GM12878 (cell line): Measurements from ENCODE around the gene OSBPL10. TPM values are rescaled to one million over a fixed set of nuclear protein-coding genes. Genes with fewer than 3 reads are reported as not detected.

Experiments
- ATAC-seq: fragments of 200-7000 bp; cut with Tn5 transposase; 3 replicates; pipeline ENCODE4 v1.9.1; 2020; ENCODE audit warnings: mild to moderate bottlenecking, moderate library complexity
- BruUV-seq: library from RNA; stranded (reverse); fragments of 400-500 nt; replicated peaks from 2 replicates; lab custom pipeline; 2021; lab: Mats Ljungman, UMichigan
- CTCF ChIA-PET: fragments of 300-600 bp; sonication (Branson Sonifier 250); formaldehyde crosslinking; extraction: SDS; loops from one replicate; lab custom pipeline; 2021; ENCODE audit warnings: inconsistent platforms; lab: Yijun Ruan, JAX
- POLR2A ChIA-PET: fragments of 350-600 bp; formaldehyde crosslinking; extraction: SDS; loops from one replicate; lab custom pipeline; 2021; ENCODE audit warnings: inconsistent platforms; lab: Charles Lee
- RAD21 ChIA-PET: fragments of 300-600 bp; sonication (Branson Sonifier 250); formaldehyde crosslinking; loops from one replicate; lab custom pipeline; 2023; ENCODE audit warnings: antibody characterized with exemption; ENCODE audit not compliant: unreplicated experiment; lab: Charles Lee
- SMC1A ChIA-PET: fragments of 300-600 bp; sonication (Branson Sonifier 250); formaldehyde crosslinking; loops from one replicate; lab custom pipeline; 2023; ENCODE audit not compliant: unreplicated experiment, uncharacterized antibody; lab: Charles Lee
- DNase-seq: peaks from one replicate; pipeline ENCODE4 v3.0.0-alpha.2; 2011; ENCODE audit warnings: low read depth, low spot score
- FAIRE-seq: peaks from 3 replicates; lab custom pipeline; 2011; peaks lifted over from hg19 to GRCh38; lab: Jason Lieb, UNC
- H2AFZ ChIP-seq: 2 replicates; pipeline ENCODE4 v1.6.0; 2011; ENCODE audit warnings: low read depth, low read length, control low read depth; ENCODE audit not compliant: control insufficient read depth
- H3K27ac ChIP-seq: 2 replicates; pipeline ENCODE4 v1.5.1; 2011; ENCODE audit warnings: control low read depth; ENCODE audit not compliant: control insufficient read depth, insufficient read depth
- H3K27me3 ChIP-seq, 2 experiments: replicated peaks in 1 of 2; 2 replicates each; pipeline versions ENCODE4 v1.6.0 to v1.6.1; 2011; ENCODE audit warnings: low read length in 1 of 2; ENCODE audit not compliant: control insufficient read depth in 2 of 2, insufficient read depth in 2 of 2
- H3K36me3 ChIP-seq, 2 experiments: 2 replicates each; pipeline ENCODE4 v1.5.1; 2011; ENCODE audit warnings: low read length in 1 of 2; ENCODE audit not compliant: control insufficient read depth in 2 of 2, insufficient read depth in 2 of 2
- H3K4me1 ChIP-seq: 2 replicates; pipeline ENCODE4 v1.6.1; 2011; ENCODE audit warnings: mild to moderate bottlenecking, low read length, moderate library complexity, mixed read lengths; ENCODE audit not compliant: control insufficient read depth, insufficient read depth
- H3K4me2 ChIP-seq: 2 replicates; pipeline ENCODE4 v1.6.0; 2011; ENCODE audit warnings: control low read depth; ENCODE audit not compliant: control insufficient read depth, insufficient read depth
- H3K4me3 ChIP-seq: fragments of 200-600 bp; sonication (generic); 2 replicates; pipeline ENCODE4 v1.5.1; 2016
- H3K79me2 ChIP-seq: 2 replicates; pipeline ENCODE4 v1.6.0; 2011; ENCODE audit warnings: low read length; ENCODE audit not compliant: control insufficient read depth, insufficient read depth
- H3K9ac ChIP-seq: 2 replicates; pipeline ENCODE4 v1.8.0; 2011; ENCODE audit warnings: low read length, control low read depth, mixed read lengths; ENCODE audit not compliant: control insufficient read depth, insufficient read depth
- H3K9me3 ChIP-seq: replicated peaks from 3 replicates; pipeline ENCODE4 v1.5.1; 2011; ENCODE audit warnings: mild to moderate bottlenecking, low read length; ENCODE audit not compliant: control insufficient read depth, insufficient read depth
- H4K20me1 ChIP-seq: 2 replicates; pipeline ENCODE4 v1.6.0; 2011; ENCODE audit not compliant: control insufficient read depth, insufficient read depth
- ATF3 ChIP-seq: IDR thresholded peaks from 2 replicates; pipeline ENCODE4 v1.6.1; 2011; ENCODE audit warnings: low read depth, mild to moderate bottlenecking, low read length, moderate library complexity, borderline replicate concordance; ENCODE audit errors: extremely low read depth
- EP300 ChIP-seq, 2 experiments: fragments of 150-350 bp in 1 of 2; IDR thresholded peaks; 2 replicates each; pipeline ENCODE4 v1.6.1; 2011 to 2012; ENCODE audit warnings: low read depth in 2 of 2, low read length in 2 of 2, borderline replicate concordance in 1 of 2, improper control_type of control experiment in 1 of 2, inconsistent platforms in 1 of 2; ENCODE audit not compliant: control insufficient read depth in 1 of 2
- WGBS: methylation state at CpG from one replicate; pipeline ENCODE4 v1.1.6; 2016; ENCODE audit warnings: low lambda C conversion rate; ENCODE audit not compliant: insufficient replicate concordance, insufficient coverage; ENCODE audit errors: missing lambda C conversion rate; 5-methylcytosine and 5-hydroxymethylcytosine counted together
- in situ Hi-C: fragments of 300-500 bp; cut with MboI; formaldehyde crosslinking; loops from 9 replicates; pipeline ENCODE4 v1.14.3; 2018; ENCODE audit warnings: mixed read lengths
- intact Hi-C: fragments of 100-400 bp; cut with micrococcal nuclease; formaldehyde crosslinking; loops from one replicate; pipeline ENCODE4 v1.14.2; 2022; ENCODE audit not compliant: unreplicated experiment
- polyA plus RNA-seq, 11 experiments: library from polyadenylated mRNA; depleted of rRNA in 4 of 11; unstranded in 6 of 11; stranded (reverse) in 5 of 11; fragments of >200 nt; fragmentation: Nextera tagmentation in 4 of 11; fragmentation: Illumina TruSeq in 1 of 11; extraction: Ambion mirVana in 4 of 11; extraction: Trizol in 1 of 11; gene quantifications; 1 replicate in 1 of 11; 2 replicates in 10 of 11; pipeline versions ENCODE4 v1.2.1 to v1.2.3, GENCODE V29; 2011 to 2016; ENCODE audit warnings: inconsistent platforms in 2 of 11, missing spikeins in 2 of 11, low read depth in 1 of 11
- total RNA-seq, 4 experiments: library from RNA; depleted of rRNA in 3 of 4; stranded (reverse); fragments of >200 nt in 3 of 4; fragmentation: Illumina TruSeq in 1 of 4; extraction: Trizol in 1 of 4; gene quantifications; 2 replicates each; pipeline versions ENCODE4 v1.2.1 to v1.2.3, GENCODE V29; 2013 to 2021
- TF ChIP-seq, protein P1 (sequence below): fragments of 450-650 bp; formaldehyde crosslinking; IDR thresholded peaks from 2 replicates; pipeline ENCODE4 v1.5.0; 2022; ENCODE audit warnings: mild to moderate bottlenecking, missing genetic modification characterization

OSBPL10 gene
- total and polyA plus RNA-seq, 10 of the 15 experiments (the other 5 are each of a cell fraction or from before 2014, with no cell fraction given) = 0.03 to 0.25 (median 0.09) TPM; not detected in 5

GRCh38 chr3:31725976-31726375, 255.1 kb downstream of the OSBPL10 start:
- no TSS peak for BruUV-seq
- Histone ChIP-seq H3K4me1 (no peaks in the 10 kb centered on the region), H3K9me3 (no peaks in the 10 kb centered on the region), H2AFZ (no peak overlapping the region), H3K27me3 (no peaks in the 10 kb centered on the region; a peak in 1 of 4 replicates), H3K4me3 (no peak overlapping the region), H4K20me1 (no peaks in the 10 kb centered on the region), H3K79me2 (no peaks in the 10 kb centered on the region), H3K36me3 (no peaks in the 10 kb centered on the region), H3K4me2 (no peak overlapping the region), H3K9ac (no peak overlapping the region), H3K27ac (no peak overlapping the region)
- no peak for TF ChIP-seq EP300 (IDR thresholded peaks at IDR 0.05; ENCODE audit: borderline replicate concordance in 1 of 2, control insufficient read depth in 1 of 2, low read depth in 2 of 2, low read length in 2 of 2)
- TF ChIP-seq, protein P1, sequence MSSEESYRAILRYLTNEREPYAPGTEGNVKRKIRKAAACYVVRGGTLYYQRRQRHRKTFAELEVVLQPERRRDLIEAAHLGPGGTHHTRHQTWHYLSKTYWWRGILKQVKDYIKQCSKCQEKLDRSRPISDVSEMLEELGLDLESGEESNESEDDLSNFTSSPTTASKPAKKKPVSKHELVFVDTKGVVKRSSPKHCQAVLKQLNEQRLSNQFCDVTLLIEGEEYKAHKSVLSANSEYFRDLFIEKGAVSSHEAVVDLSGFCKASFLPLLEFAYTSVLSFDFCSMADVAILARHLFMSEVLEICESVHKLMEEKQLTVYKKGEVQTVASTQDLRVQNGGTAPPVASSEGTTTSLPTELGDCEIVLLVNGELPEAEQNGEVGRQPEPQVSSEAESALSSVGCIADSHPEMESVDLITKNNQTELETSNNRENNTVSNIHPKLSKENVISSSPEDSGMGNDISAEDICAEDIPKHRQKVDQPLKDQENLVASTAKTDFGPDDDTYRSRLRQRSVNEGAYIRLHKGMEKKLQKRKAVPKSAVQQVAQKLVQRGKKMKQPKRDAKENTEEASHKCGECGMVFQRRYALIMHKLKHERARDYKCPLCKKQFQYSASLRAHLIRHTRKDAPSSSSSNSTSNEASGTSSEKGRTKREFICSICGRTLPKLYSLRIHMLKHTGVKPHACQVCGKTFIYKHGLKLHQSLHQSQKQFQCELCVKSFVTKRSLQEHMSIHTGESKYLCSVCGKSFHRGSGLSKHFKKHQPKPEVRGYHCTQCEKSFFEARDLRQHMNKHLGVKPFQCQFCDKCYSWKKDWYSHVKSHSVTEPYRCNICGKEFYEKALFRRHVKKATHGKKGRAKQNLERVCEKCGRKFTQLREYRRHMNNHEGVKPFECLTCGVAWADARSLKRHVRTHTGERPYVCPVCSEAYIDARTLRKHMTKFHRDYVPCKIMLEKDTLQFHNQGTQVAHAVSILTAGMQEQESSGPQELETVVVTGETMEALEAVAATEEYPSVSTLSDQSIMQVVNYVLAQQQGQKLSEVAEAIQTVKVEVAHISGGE = no peak
- no peak for TF ChIP-seq ATF3
- DNase-seq = no peak
- RAD21 ChIA-PET = no interaction called here
- CTCF ChIA-PET = interaction anchor here (0.5 to 1.6 kb wide), 3 partner anchors 42 to 115 kb away, joined by 3 to 5 read pairs (median 4); no protein-coding TSS in a partner anchor
- ATAC-seq = no peak
- in situ Hi-C loops (no loop called here), intact Hi-C loops (no loop called here)
- 48% methylated on average over 4 of the region's 4 CpGs for WGBS
- SMC1A ChIA-PET = no interaction called here
- POLR2A ChIA-PET = no interaction called here
- no peak for FAIRE-seq
